H1 (cell line): ENCODE data around the gene MTX1. TPM values are rescaled to one million over a fixed set of nuclear protein-coding genes. Genes with fewer than 3 reads are reported as not detected.
A peak's percentile ranks its signal among the peaks of the same experiment; 100 is the strongest.

Source experiments
- CTCF ChIA-PET: fragments of 300-600 bp; sonication (Branson Sonifier 250); formaldehyde crosslinking; loops from one replicate; lab custom pipeline; 2021; ENCODE audit not compliant: partially characterized antibody; lab: Charles Lee
- POLR2A ChIA-PET: fragments of 300-600 bp; sonication (Branson Sonifier 250); formaldehyde crosslinking; loops from one replicate; lab custom pipeline; 2021; ENCODE audit warnings: inconsistent platforms; ENCODE audit not compliant: partially characterized antibody; lab: Charles Lee
- DNase-seq, 2 experiments: peaks; one replicate each; pipeline versions ENCODE4 v3.0.0 to v3.0.0-alpha.2; 2010 to 2022; ENCODE audit warnings: low spot score in 2 of 2, low read depth in 1 of 2, mixed read lengths in 1 of 2
- FAIRE-seq: peaks from 2 replicates; lab custom pipeline; 2011; peaks lifted over from hg19 to GRCh38; lab: Jason Lieb, UNC
- H2AFZ ChIP-seq: 2 replicates; pipeline ENCODE4 v1.8.1; 2012; ENCODE audit warnings: low read length, inconsistent platforms
- H2AK5ac ChIP-seq: 2 replicates; pipeline ENCODE4 v1.6.1; 2013; ENCODE audit warnings: low read depth, low read length
- H2BK120ac ChIP-seq: replicated peaks from 2 replicates; pipeline ENCODE3; 2013; ENCODE audit warnings: low read depth, low read length, inconsistent platforms
- H2BK12ac ChIP-seq: 2 replicates; pipeline ENCODE4 v1.6.1; 2013; ENCODE audit warnings: low read depth, low read length
- H2BK15ac ChIP-seq: 2 replicates; pipeline ENCODE4 v1.6.1; 2013; ENCODE audit warnings: low read length
- H2BK20ac ChIP-seq: 2 replicates; pipeline ENCODE4 v1.6.1; 2013; ENCODE audit warnings: low read length
- H2BK5ac ChIP-seq: 2 replicates; pipeline ENCODE4 v1.6.1; 2013; ENCODE audit warnings: low read depth, low read length
- H3K14ac ChIP-seq: 2 replicates; pipeline ENCODE4 v1.6.1; 2013; ENCODE audit warnings: inconsistent platforms; ENCODE audit not compliant: insufficient read length
- H3K18ac ChIP-seq: 2 replicates; pipeline ENCODE4 v1.6.1; 2013; ENCODE audit warnings: low read length; ENCODE audit errors: extremely low read depth
- H3K23ac ChIP-seq: 2 replicates; pipeline ENCODE4 v1.6.1; 2013; ENCODE audit warnings: inconsistent platforms; ENCODE audit not compliant: insufficient read length
- H3K23me2 ChIP-seq: 2 replicates; pipeline ENCODE4 v1.6.1; 2013; ENCODE audit warnings: low read depth, low read length
- H3K27ac ChIP-seq: 2 replicates; pipeline ENCODE4 v1.6.1; 2011; ENCODE audit warnings: low read depth, low read length, inconsistent platforms
- H3K27me3 ChIP-seq, 4 experiments: replicated peaks in 1 of 4; 1 replicate in 1 of 4; 2 replicates in 3 of 4; pipeline versions ENCODE4 v1.6.1 to v1.8.1; 2011 to 2013; ENCODE audit warnings: low read length in 3 of 4, mild to moderate bottlenecking in 3 of 4, inconsistent platforms in 2 of 4, mixed read lengths in 2 of 4, moderate library complexity in 1 of 4; ENCODE audit not compliant: control insufficient read depth in 3 of 4, insufficient read depth in 3 of 4; ENCODE audit errors: extremely low read depth in 1 of 4
- H3K36me3 ChIP-seq, 4 experiments: 2 replicates each; pipeline versions ENCODE4 v1.6.1 to v1.8.1; 2011 to 2013; ENCODE audit warnings: mild to moderate bottlenecking in 4 of 4, low read length in 3 of 4, moderate library complexity in 2 of 4, control low read depth in 1 of 4, inconsistent platforms in 1 of 4; ENCODE audit not compliant: insufficient read depth in 4 of 4, control insufficient read depth in 2 of 4
- H3K4ac ChIP-seq: replicated peaks from 2 replicates; pipeline ENCODE3; 2013; ENCODE audit warnings: low read length, low read depth, mixed read lengths, inconsistent platforms; ENCODE audit not compliant: insufficient read length
- H3K4me1 ChIP-seq, 4 experiments: replicated peaks in 1 of 4; 1 replicate in 1 of 4; 2 replicates in 3 of 4; pipeline versions ENCODE4 v1.6.1 to v1.8.1; 2011 to 2013; ENCODE audit warnings: low read length in 3 of 4, inconsistent platforms in 2 of 4, mixed read lengths in 1 of 4; ENCODE audit not compliant: insufficient read depth in 4 of 4, control insufficient read depth in 3 of 4
- H3K4me2 ChIP-seq, 2 experiments: 2 replicates each; pipeline versions ENCODE4 v1.6.1 to v1.8.1; 2011 to 2013; ENCODE audit warnings: low read depth in 2 of 2, low read length in 2 of 2, control low read depth in 1 of 2, inconsistent platforms in 1 of 2, mild to moderate bottlenecking in 1 of 2; ENCODE audit not compliant: insufficient read depth in 1 of 2
- H3K4me3 ChIP-seq, 4 experiments: fragments of 200-600, 300-600 bp in 1 of 4; sonication (generic), shearing (Covaris generic), sonication (Bioruptor Twin) in 1 of 4; 2 replicates each; pipeline versions ENCODE4 v1.5.1 to v1.8.1; 2011 to 2016; ENCODE audit warnings: low read length in 4 of 4, low read depth in 3 of 4, control low read depth in 2 of 4, inconsistent platforms in 2 of 4, mild to moderate bottlenecking in 2 of 4, mixed read lengths in 1 of 4, moderate library complexity in 1 of 4; ENCODE audit not compliant: insufficient read depth in 2 of 4; ENCODE audit errors: extremely low read depth in 1 of 4
- H3K56ac ChIP-seq: replicated peaks from 2 replicates; pipeline ENCODE3; 2013; ENCODE audit warnings: low read depth, mild to moderate bottlenecking, mixed read lengths, low read length, inconsistent platforms; ENCODE audit not compliant: insufficient read length
- H3K79me1 ChIP-seq: 2 replicates; pipeline ENCODE4 v1.6.1; 2013; ENCODE audit warnings: low read depth, low read length, control low read depth
- H3K79me2 ChIP-seq, 2 experiments: 2 replicates each; pipeline versions ENCODE4 v1.6.1 to v1.8.1; 2012 to 2013; ENCODE audit warnings: low read length in 2 of 2, mild to moderate bottlenecking in 2 of 2, inconsistent platforms in 1 of 2; ENCODE audit not compliant: insufficient read depth in 2 of 2, control insufficient read depth in 1 of 2
- H3K9ac ChIP-seq, 4 experiments: replicated peaks in 1 of 4; 1 replicate in 1 of 4; 2 replicates in 3 of 4; pipeline versions ENCODE4 v1.6.1 to v1.8.1; 2011 to 2013; ENCODE audit warnings: low read depth in 3 of 4, low read length in 3 of 4, control low read depth in 2 of 4, mild to moderate bottlenecking in 2 of 4, moderate library complexity in 2 of 4, inconsistent platforms in 1 of 4; ENCODE audit errors: extremely low read depth in 1 of 4
- H3K9me3 ChIP-seq, 2 experiments: 2 replicates each; pipeline versions ENCODE4 v1.6.1 to v1.8.1; 2012 to 2013; ENCODE audit warnings: mild to moderate bottlenecking in 2 of 2, moderate library complexity in 2 of 2, control low read depth in 1 of 2, inconsistent platforms in 1 of 2, low read depth in 1 of 2, low read length in 1 of 2, mixed read lengths in 1 of 2; ENCODE audit not compliant: insufficient read depth in 2 of 2
- H4K20me1 ChIP-seq, 2 experiments: replicated peaks in 1 of 2; 2 replicates each; pipeline versions ENCODE3 to v1.8.1; 2011 to 2013; ENCODE audit warnings: inconsistent platforms in 2 of 2, low read length in 2 of 2, mild to moderate bottlenecking in 1 of 2; ENCODE audit not compliant: insufficient read depth in 2 of 2, control insufficient read depth in 1 of 2
- H4K5ac ChIP-seq: 2 replicates; pipeline ENCODE4 v1.6.1; 2013; ENCODE audit warnings: low read length, low read depth, mixed read lengths, inconsistent platforms; ENCODE audit not compliant: insufficient read length
- H4K8ac ChIP-seq: 2 replicates; pipeline ENCODE4 v1.8.0; 2013; ENCODE audit warnings: mild to moderate bottlenecking, moderate library complexity, low read length, inconsistent platforms; ENCODE audit not compliant: insufficient read depth; ENCODE audit errors: extremely low read depth
- H4K91ac ChIP-seq: replicated peaks from 2 replicates; pipeline ENCODE3; 2013; ENCODE audit warnings: low read length, mixed read lengths, inconsistent platforms; ENCODE audit not compliant: insufficient read length
- CHD2 ChIP-seq: IDR thresholded peaks from 2 replicates; pipeline ENCODE4 v1.6.1; 2012; ENCODE audit warnings: low read length, improper control_type of control experiment
- CREB1 ChIP-seq: IDR thresholded peaks from 2 replicates; pipeline ENCODE4 v1.6.1; 2012; ENCODE audit warnings: inconsistent platforms
- MAFK ChIP-seq: IDR thresholded peaks from 2 replicates; pipeline ENCODE4 v1.6.1; 2012; ENCODE audit warnings: low read depth, mild to moderate bottlenecking, improper control_type of control experiment, low read length
- MAX ChIP-seq: IDR thresholded peaks from 2 replicates; pipeline ENCODE4 v1.6.1; 2012; ENCODE audit warnings: inconsistent platforms
- SAP30 ChIP-seq: fragments of 300-600 bp; sonication (generic); IDR thresholded peaks from 2 replicates; pipeline ENCODE4 v1.7.1; 2012; ENCODE audit warnings: low read length, moderate library complexity, mild to moderate bottlenecking, inconsistent platforms; ENCODE audit not compliant: insufficient read depth, insufficient replicate concordance
- SIN3A ChIP-seq, 2 experiments: IDR thresholded peaks in 1 of 2; conservative IDR thresholded peaks in 1 of 2; 2 replicates each; pipeline ENCODE4 v1.6.1; 2011 to 2012; ENCODE audit warnings: low read length in 2 of 2, improper control_type of control experiment in 1 of 2, low read depth in 1 of 2, mild to moderate bottlenecking in 1 of 2
- TAF1 ChIP-seq: IDR thresholded peaks from 2 replicates; pipeline ENCODE4 v1.6.1; 2011; ENCODE audit warnings: mild to moderate bottlenecking, low read depth, low read length
- USF2 ChIP-seq: IDR thresholded peaks from 2 replicates; pipeline ENCODE4 v1.6.1; 2011; ENCODE audit warnings: low read length, improper control_type of control experiment
- WGBS, 2 experiments: shearing (Covaris generic) in 1 of 2; methylation state at CpG; one replicate each; pipeline versions ENCODE4 v1.1.6 to v1.1.7; 2013 to 2015; ENCODE audit warnings: low lambda C conversion rate in 2 of 2, mixed read lengths in 2 of 2, inconsistent platforms in 1 of 2, low coverage in 1 of 2, missing lambda C conversion rate in 1 of 2; ENCODE audit not compliant: insufficient replicate concordance in 2 of 2, insufficient coverage in 1 of 2, insufficient read length in 1 of 2; ENCODE audit errors: extremely low coverage in 1 of 2, missing lambda C conversion rate in 1 of 2; 5-methylcytosine and 5-hydroxymethylcytosine counted together
- polyA plus RNA-seq, 7 experiments: library from polyadenylated mRNA; depleted of rRNA in 3 of 7; stranded (reverse) in 5 of 7; unstranded in 2 of 7; fragments of >200 nt in 5 of 7; fragments of 200-250 nt in 2 of 7; gene quantifications; 1 replicate in 5 of 7; 2 replicates in 1 of 7; 4 replicates in 1 of 7; pipeline versions ENCODE4 v1.2.1 to v1.2.3, GENCODE V29; 2011 to 2013; ENCODE audit warnings: missing spikeins in 2 of 7, mixed read lengths in 2 of 7
- total RNA-seq: library from RNA; stranded (reverse); fragmentation: NEBNext Ultra II Directional; extraction: Animal tissue kit (Norgen Biotek cat#: 25700); gene quantifications from 2 replicates; pipeline ENCODE4 v1.2.1, GENCODE V29; 2021

MTX1 gene
- total and polyA plus RNA-seq, 2 of the 8 experiments (the other 6 are each of a cell fraction or from before 2014, with no cell fraction given) = 47.9 to 131 TPM

GRCh38 chr1:155206891-155207805, 1.3 kb upstream of the MTX1 start:
- Histone ChIP-seq H2BK20ac (no peak overlapping the region; the same call in 1 of the 2 replicates), H3K36me3 (peaks cover 4 to 24% (median 12%) of the 10 kb centered on the region in 4 experiments; a peak in 7 of 8 replicates), H3K23ac (no peak overlapping the region), H3K4me2 (peak overlapping the region; percentile 91 to 99), H2AFZ (no peak overlapping the region), H3K4ac (peak overlapping the region; percentile 36), H3K4me3 (peak overlapping the region; percentile 25 to 86 (median 32); a peak in 6 of 8 replicates), H3K79me1 (no peaks in the 10 kb centered on the region), H3K79me2 (no peaks in the 10 kb centered on the region), H3K18ac (peak overlapping the region; percentile 26; the same call in 1 of the 2 replicates), H2BK12ac (peak overlapping the region; percentile 51; the same call in 1 of the 2 replicates), H3K23me2 (peaks cover 17% of the 10 kb centered on the region), H2AK5ac (0 out of 2 replicates have a peak overlapping the region, but pooled peaks have one; percentile 11), H4K20me1 (peaks cover 6 to 8% of the 10 kb centered on the region in 2 experiments), H3K9ac (peak overlapping the region in 3 of 4 experiments; percentile 38 to 63 (median 54); a peak in 5 of 7 replicates), H4K5ac (peak overlapping the region; percentile 70), H3K56ac (no peak overlapping the region), H3K14ac (no peak overlapping the region), H3K27ac (peak overlapping the region; percentile 45; the same call in 1 of the 2 replicates), H4K91ac (peak overlapping the region; percentile 20), H3K9me3 (no peaks in the 10 kb centered on the region), H4K8ac (no peak overlapping the region; the same call in 1 of the 2 replicates), H3K27me3 (peaks cover 0 to 3% (median 0%) of the 10 kb centered on the region in 4 experiments; a peak in 2 of 7 replicates), H3K4me1 (peaks cover 3 to 20% (median 12%) of the 10 kb centered on the region in 4 experiments), H2BK5ac (no peak overlapping the region), H2BK120ac (no peak overlapping the region), H2BK15ac (no peak overlapping the region; the same call in 1 of the 2 replicates)
- peak; percentile 81 to 96 for DNase-seq
- CTCF ChIA-PET = interaction anchor here (0.7 to 5.7 kb wide), 23 partner anchors 9 to 204 kb away, joined by 3 to 62 read pairs (median 5); partner anchors contain the start of gene SCAMP3
- 23% methylated on average over 13 of the region's 13 CpGs; no CpG with 5 or more reads in 1 of the 2 experiments for WGBS, 2 experiments
- peak; percentile 88 for FAIRE-seq
- POLR2A ChIA-PET = interaction anchor here (0.6 to 19.4 kb wide), 26 partner anchors 8 to 1076 kb away, joined by 3 to 512 read pairs (median 4); partner anchors contain the start of genes ENTREP3, KRTCAP2, PMVK and RUSC1
- TF ChIP-seq CREB1 = no peak; the same call in 1 of the 2 replicates
- no peak for TF ChIP-seq SAP30
- TF ChIP-seq TAF1 = no peak
- TF ChIP-seq MAX = no peak
- TF ChIP-seq USF2 = 0 out of 2 replicates have a peak, but pooled peaks have one; percentile 40
- no peak for TF ChIP-seq CHD2
- no peak for TF ChIP-seq SIN3A (conservative IDR thresholded peaks at IDR 0.05 in 1 of 2, IDR thresholded peaks at IDR 0.05 in 1 of 2; ENCODE audit: low read depth in 1 of 2, low read length in 2 of 2)
- no peak for TF ChIP-seq MAFK
